Endothelial cell of umbilical vein (primary cell): ENCODE measurements around the gene CRISPLD2. TPM values are rescaled to one million over a fixed set of nuclear protein-coding genes. Genes with fewer than 3 reads are reported as not detected.

Source experiments
- BruUV-seq: library from RNA; stranded (reverse); fragments of 400-500 nt; replicated peaks from 2 replicates; lab custom pipeline; 2021; lab: Mats Ljungman, UMichigan
- CTCF ChIA-PET: fragments of 300-600, 350-600 bp; sonication (Branson Sonifier 250); formaldehyde crosslinking; loops from one replicate; lab custom pipeline; 2021; ENCODE audit warnings: antibody characterized with exemption, inconsistent platforms; lab: Charles Lee
- POLR2A ChIA-PET: fragments of 300-600, 350-600 bp; sonication (Branson Sonifier 250); formaldehyde crosslinking; loops from one replicate; lab custom pipeline; 2021; ENCODE audit warnings: antibody characterized with exemption, inconsistent platforms; lab: Charles Lee
- DNase-seq: peaks from one replicate; pipeline ENCODE4 v3.0.0-alpha.2; 2011; ENCODE audit warnings: low read depth, low spot score
- FAIRE-seq: peaks from 2 replicates; lab custom pipeline; 2011; peaks lifted over from hg19 to GRCh38; lab: Jason Lieb, UNC
- H2AFZ ChIP-seq: 2 replicates; pipeline ENCODE4 v1.6.0; 2012; ENCODE audit warnings: low read depth, low read length, control low read depth, inconsistent platforms
- H3K27ac ChIP-seq: 2 replicates; pipeline ENCODE4 v1.5.1; 2011; ENCODE audit warnings: low read depth, mild to moderate bottlenecking, control low read depth, low read length, moderate library complexity; ENCODE audit not compliant: insufficient read depth
- H3K27me3 ChIP-seq, 2 experiments: 2 replicates each; pipeline versions ENCODE4 v1.6.0 to v1.6.1; 2011; ENCODE audit warnings: low read length in 2 of 2, mixed read lengths in 1 of 2; ENCODE audit not compliant: control insufficient read depth in 2 of 2, insufficient read depth in 2 of 2
- H3K36me3 ChIP-seq, 2 experiments: 2 replicates in 1 of 2; 3 replicates in 1 of 2; pipeline ENCODE4 v1.5.1; 2011; ENCODE audit warnings: low read length in 2 of 2, mild to moderate bottlenecking in 1 of 2, moderate library complexity in 1 of 2; ENCODE audit not compliant: control insufficient read depth in 2 of 2, insufficient read depth in 2 of 2; ENCODE audit errors: extremely low read depth in 1 of 2
- H3K4me1 ChIP-seq: 3 replicates; pipeline ENCODE4 v1.5.1; 2011; ENCODE audit warnings: mild to moderate bottlenecking, low read length; ENCODE audit not compliant: control insufficient read depth, insufficient read depth; ENCODE audit errors: extremely low read depth
- H3K4me2 ChIP-seq: 2 replicates; pipeline ENCODE4 v1.6.1; 2011; ENCODE audit warnings: low read length, control low read depth, mixed read lengths; ENCODE audit not compliant: insufficient read depth
- H3K4me3 ChIP-seq, 3 experiments: fragments of 200-600 bp in 1 of 3; sonication (generic), shearing (Covaris generic) in 1 of 3; replicated peaks in 1 of 3; 2 replicates each; pipeline ENCODE4 v1.5.1; 2011 to 2016; ENCODE audit warnings: control low read depth in 3 of 3, low read length in 3 of 3, mild to moderate bottlenecking in 2 of 3, inconsistent platforms in 1 of 3, low read depth in 1 of 3, moderate library complexity in 1 of 3; ENCODE audit not compliant: insufficient read depth in 1 of 3
- H3K79me2 ChIP-seq: 2 replicates; pipeline ENCODE4 v1.6.0; 2012; ENCODE audit warnings: low read length, inconsistent platforms; ENCODE audit not compliant: control insufficient read depth, insufficient read depth
- H3K9ac ChIP-seq: replicated peaks from 2 replicates; pipeline ENCODE3; 2011; ENCODE audit warnings: low read length, control low read depth; ENCODE audit not compliant: insufficient read depth; ENCODE audit errors: extremely low read depth
- H3K9me1 ChIP-seq: replicated peaks from 3 replicates; pipeline ENCODE4 v1.6.0; 2011; ENCODE audit warnings: mild to moderate bottlenecking, low read length; ENCODE audit not compliant: control insufficient read depth, insufficient read depth; ENCODE audit errors: extremely low read depth
- H3K9me3 ChIP-seq: replicated peaks from 2 replicates; pipeline ENCODE4 v1.5.1; 2012; ENCODE audit warnings: low read length, inconsistent platforms; ENCODE audit not compliant: control insufficient read depth, insufficient read depth
- H4K20me1 ChIP-seq: replicated peaks from 2 replicates; pipeline ENCODE3; 2011; ENCODE audit warnings: mild to moderate bottlenecking, low read length; ENCODE audit not compliant: control insufficient read depth, insufficient read depth; ENCODE audit errors: extremely low read depth
- CTCF ChIP-seq, 2 donors: IDR thresholded peaks; 1 replicate in 1 of 2; 2 replicates in 1 of 2; pipeline ENCODE4 v1.5.1; 2011; ENCODE audit warnings: low read length in 2 of 2, mild to moderate bottlenecking in 2 of 2, moderate library complexity in 2 of 2, control low read depth in 1 of 2, inconsistent platforms in 1 of 2, low read depth in 1 of 2; ENCODE audit not compliant: insufficient read depth in 1 of 2; ENCODE audit errors: extremely low read depth in 1 of 2
- EZH2 ChIP-seq: IDR thresholded peaks from 2 replicates; pipeline ENCODE4 v1.6.1; 2012; ENCODE audit warnings: borderline replicate concordance, low read depth, mild to moderate bottlenecking, moderate library complexity, low read length, inconsistent platforms; ENCODE audit not compliant: severe bottlenecking
- FOS ChIP-seq: IDR thresholded peaks from 2 replicates; pipeline ENCODE4 v1.6.1; 2011; ENCODE audit warnings: mild to moderate bottlenecking, low read length, moderate library complexity, borderline replicate concordance; ENCODE audit not compliant: insufficient read depth
- GATA2 ChIP-seq: IDR thresholded peaks from 2 replicates; pipeline ENCODE4 v1.7.0; 2011; ENCODE audit warnings: low read depth, mild to moderate bottlenecking, moderate library complexity, mixed read lengths, low read length; ENCODE audit not compliant: insufficient read length, insufficient read depth
- JUN ChIP-seq: IDR thresholded peaks from 2 replicates; pipeline ENCODE4 v1.6.1; 2011; ENCODE audit warnings: borderline replicate concordance, low read depth; ENCODE audit not compliant: insufficient read length, insufficient read depth
- MAX ChIP-seq: IDR thresholded peaks from 2 replicates; pipeline ENCODE4 v1.6.1; 2011; ENCODE audit not compliant: insufficient read depth, insufficient read length
- MYC ChIP-seq: IDR thresholded peaks from one replicate; pipeline ENCODE4 v1.6.1; 2011; ENCODE audit warnings: mild to moderate bottlenecking, low read depth, low read length
- POLR2A ChIP-seq: IDR thresholded peaks from 2 replicates; pipeline ENCODE4 v1.6.1; 2012; ENCODE audit warnings: low read depth, mild to moderate bottlenecking, control low read depth, low read length
- POLR2AphosphoS5 ChIP-seq: IDR thresholded peaks from 2 replicates; pipeline ENCODE4 v1.6.1; 2012; ENCODE audit warnings: low read depth, mild to moderate bottlenecking, control low read depth, low read length, moderate library complexity; ENCODE audit not compliant: insufficient read depth
- dilution Hi-C: fragments of 300-500 bp; cut with MboI; formaldehyde crosslinking; loops from one replicate; pipeline ENCODE4 v1.15.0; 2019; ENCODE audit warnings: low sequenced_read_pairs; ENCODE audit not compliant: extremely low pct_ligation_motif_present
- intact Hi-C: fragments of 100-400 bp; cut with micrococcal nuclease; formaldehyde crosslinking; loops from one replicate; pipeline ENCODE4 v1.10.0; 2022
- polyA plus RNA-seq, 4 experiments: library from polyadenylated mRNA; depleted of rRNA in 3 of 4; stranded (reverse) in 3 of 4; unstranded in 1 of 4; fragments of >200 nt; gene quantifications; 2 replicates each; pipeline versions ENCODE4 v1.2.1 to v1.2.3, GENCODE V29; 2011 to 2012; ENCODE audit warnings: missing spikeins in 1 of 4
- total RNA-seq: library from RNA; stranded (reverse); gene quantifications from 2 replicates; pipeline ENCODE4 v1.2.3, GENCODE V29; 2021

The CRISPLD2 gene
- total and polyA plus RNA-seq, 2 donors (not counting 3 experiments of a cell fraction or from before 2014, with no cell fraction given): 0.14 to 0.73 TPM

GRCh38 chr16:84874983-84875382 is 55.2 kb downstream of the CRISPLD2 start:
- no peak for FAIRE-seq
- ChIA-PET POLR2A (no interaction called here), CTCF (interaction anchor here (0.6 to 1.7 kb wide), 3 partner anchors 10 to 77 kb away, joined by 3 to 6 read pairs (median 4); no protein-coding TSS in a partner anchor)
- no peaks in the 10 kb centered on the region for H4K20me1 ChIP-seq
- no peak for TF ChIP-seq POLR2A
- no peak for TF ChIP-seq FOS
- TF ChIP-seq GATA2: no peak
- TF ChIP-seq MAX: no peak
- TF ChIP-seq EZH2: no peak
- H3K9ac ChIP-seq: no peak overlapping the region
- H3K36me3 ChIP-seq: no peaks in the 10 kb centered on the region
- H3K4me1 ChIP-seq: peaks cover 2% of the 10 kb centered on the region
- BruUV-seq: no TSS peak
- dilution Hi-C loops: no loop called here
- H3K27ac ChIP-seq: no peak overlapping the region
- intact Hi-C loops: no loop called here
- H3K9me3 ChIP-seq: no peaks in the 10 kb centered on the region
- H3K4me2 ChIP-seq: no peak overlapping the region
- H2AFZ ChIP-seq: no peak overlapping the region
- H3K79me2 ChIP-seq: no peaks in the 10 kb centered on the region
- no peaks in the 10 kb centered on the region for H3K9me1 ChIP-seq
- H3K4me3 ChIP-seq: no peak overlapping the region
- H3K27me3 ChIP-seq: no peaks in the 10 kb centered on the region
- no peak for DNase-seq

GRCh38 chr16:84875846-84876245 is 56.1 kb downstream of the CRISPLD2 start:
- intact Hi-C loops (no loop called here), dilution Hi-C loops (no loop called here)
- TF ChIP-seq POLR2AphosphoS5: no peak
- TF ChIP-seq MYC: no peak
- no peak for TF ChIP-seq POLR2A
- no peak for TF ChIP-seq FOS
- TF ChIP-seq EZH2: no peak
- TF ChIP-seq GATA2: no peak
- no peak for TF ChIP-seq CTCF (IDR thresholded peaks at IDR 0.05; ENCODE audit: extremely low read depth in 1 of 2, insufficient read depth in 1 of 2, low read depth in 1 of 2, low read length in 2 of 2)
- no peak for TF ChIP-seq MAX
- peak; percentile 6 for TF ChIP-seq JUN
- BruUV-seq: no TSS peak
- H4K20me1 ChIP-seq: no peaks in the 10 kb centered on the region
- H2AFZ ChIP-seq: no peak overlapping the region
- no peak overlapping the region for H3K4me3 ChIP-seq
- CTCF ChIA-PET: interaction anchor here (1.2 to 1.3 kb wide), 2 partner anchors 9 to 40 kb away, joined by 3 read pairs; no protein-coding TSS in a partner anchor
- no peaks in the 10 kb centered on the region for H3K9me1 ChIP-seq
- H3K36me3 ChIP-seq: no peaks in the 10 kb centered on the region
- H3K79me2 ChIP-seq: no peaks in the 10 kb centered on the region
- no peak overlapping the region for H3K9ac ChIP-seq
- H3K9me3 ChIP-seq: no peaks in the 10 kb centered on the region
- no peak overlapping the region for H3K27ac ChIP-seq
- POLR2A ChIA-PET: no interaction called here
- H3K4me2 ChIP-seq: no peak overlapping the region
- no peak for FAIRE-seq
- H3K4me1 ChIP-seq: peaks cover 4% of the 10 kb centered on the region
- no peaks in the 10 kb centered on the region for H3K27me3 ChIP-seq
- no peak for DNase-seq
